HCT116 (cell line): Measurements from ENCODE around the gene SERPIND1. TPM values are rescaled to one million over a fixed set of nuclear protein-coding genes. Genes with fewer than 3 reads are reported as not detected.

Experiments used
- ATAC-seq: fragments of 200-7000 bp; cut with Tn5 transposase; 2 replicates; pipeline ENCODE4 v1.9.1; 2020; ENCODE audit warnings: mild to moderate bottlenecking, moderate library complexity
- BruUV-seq: library from RNA; stranded (reverse); fragments of 400-500 nt; replicated peaks from 2 replicates; lab custom pipeline; 2021; lab: Mats Ljungman, UMichigan
- CTCF ChIA-PET: fragments of 300-600 bp; sonication (Branson Sonifier 250); formaldehyde crosslinking; loops from one replicate; lab custom pipeline; 2021; ENCODE audit warnings: antibody characterized with exemption; lab: Charles Lee
- POLR2A ChIA-PET: fragments of 300-600, 350-600 bp; sonication (Branson Sonifier 250); formaldehyde crosslinking; loops from one replicate; lab custom pipeline; 2021; ENCODE audit warnings: antibody characterized with exemption; lab: Charles Lee
- RAD21 ChIA-PET, 2 experiments: fragments of 300-600 bp; sonication (Branson Sonifier 250); formaldehyde crosslinking; loops; one replicate each; lab custom pipeline; 2023; ENCODE audit warnings: low total read pairs in 2 of 2; ENCODE audit not compliant: uncharacterized antibody in 2 of 2, unreplicated experiment in 2 of 2, low non-redundant PET in 1 of 2; lab: Charles Lee
- DNase-seq: peaks from one replicate; pipeline ENCODE4 v3.0.0-alpha.2; 2010; ENCODE audit warnings: low read depth, low spot score
- H2AFZ ChIP-seq: fragments of 200-600 bp; shearing (Covaris generic), sonication (generic); 2 replicates; pipeline ENCODE4 v1.6.1; 2017; ENCODE audit warnings: low read depth, mixed run types, mixed read lengths, antibody characterized with exemption, low read length; ENCODE audit not compliant: poor library complexity, severe bottlenecking
- H3K27ac ChIP-seq: 2 replicates; pipeline ENCODE4 v1.5.1; 2012; ENCODE audit warnings: low read depth, low read length
- H3K27me3 ChIP-seq: fragments of 200-600 bp; sonication (generic); 2 replicates; pipeline ENCODE4 v1.6.1; 2016; ENCODE audit warnings: mixed run types, low read length, mixed read lengths; ENCODE audit not compliant: insufficient read depth
- H3K36me3 ChIP-seq, 2 experiments: fragments of 200-500 bp in 1 of 2; fragments of 200-600 bp in 1 of 2; sonication (Bioruptor generic) in 1 of 2; sonication (generic) in 1 of 2; 2 replicates each; pipeline versions ENCODE4 v1.5.1 to v1.6.1; 2014 to 2016; ENCODE audit warnings: low read length in 2 of 2, inconsistent platforms in 1 of 2, mixed read lengths in 1 of 2, mixed run types in 1 of 2; ENCODE audit not compliant: insufficient read depth in 2 of 2, control insufficient read depth in 1 of 2
- H3K4me1 ChIP-seq, 2 experiments: fragments of 200-600 bp in 1 of 2; sonication (generic) in 1 of 2; 2 replicates each; pipeline versions ENCODE4 v1.5.1 to v1.6.1; 2012 to 2017; ENCODE audit warnings: low read length in 2 of 2, inconsistent platforms in 1 of 2, mild to moderate bottlenecking in 1 of 2, mixed read lengths in 1 of 2, mixed run types in 1 of 2, moderate library complexity in 1 of 2; ENCODE audit not compliant: insufficient read depth in 2 of 2, control insufficient read depth in 1 of 2
- H3K4me2 ChIP-seq: fragments of 200-600 bp; sonication (generic); 2 replicates; pipeline ENCODE4 v1.6.1; 2017; ENCODE audit warnings: mixed run types, low read length, mixed read lengths
- H3K4me3 ChIP-seq, 2 experiments: fragments of 200-600 bp in 1 of 2; sonication (generic) in 1 of 2; replicated peaks in 1 of 2; 2 replicates each; pipeline ENCODE4 v1.5.1; 2011 to 2016; ENCODE audit warnings: low read length in 2 of 2, control low read depth in 1 of 2, low read depth in 1 of 2, mild to moderate bottlenecking in 1 of 2, mixed read lengths in 1 of 2, mixed run types in 1 of 2
- H3K79me2 ChIP-seq: fragments of 200-600 bp; sonication (generic); 2 replicates; pipeline ENCODE4 v1.6.1; 2017; ENCODE audit warnings: mild to moderate bottlenecking, mixed run types, low read length, moderate library complexity, mixed read lengths; ENCODE audit not compliant: insufficient read depth
- H3K9ac ChIP-seq: fragments of 200-600 bp; sonication (generic); 2 replicates; pipeline ENCODE4 v1.6.1; 2016; ENCODE audit warnings: low read length, mixed read lengths
- H3K9me2 ChIP-seq: fragments of 200-600 bp; sonication (generic), shearing (Covaris generic); 2 replicates; pipeline ENCODE4 v1.6.1; 2017; ENCODE audit warnings: mixed run types, mild to moderate bottlenecking, moderate library complexity; ENCODE audit not compliant: insufficient read depth
- H3K9me3 ChIP-seq, 2 experiments: fragments of 200-500 bp in 1 of 2; fragments of 200-600 bp in 1 of 2; sonication (Bioruptor generic) in 1 of 2; sonication (generic) in 1 of 2; 2 replicates each; pipeline ENCODE4 v1.6.1; 2014 to 2017; ENCODE audit warnings: low read length in 2 of 2, mixed read lengths in 2 of 2, inconsistent platforms in 1 of 2, low read depth in 1 of 2, mild to moderate bottlenecking in 1 of 2, mixed run types in 1 of 2, moderate library complexity in 1 of 2; ENCODE audit not compliant: control insufficient read depth in 1 of 2, insufficient read depth in 1 of 2
- H4K20me1 ChIP-seq: fragments of 200-600 bp; sonication (generic), shearing (Covaris generic); 2 replicates; pipeline ENCODE4 v1.6.1; 2017; ENCODE audit warnings: mixed run types, mild to moderate bottlenecking, moderate library complexity; ENCODE audit not compliant: insufficient read depth
- CBX3 ChIP-seq: IDR thresholded peaks from 2 replicates; pipeline ENCODE4 v1.6.1; 2012; ENCODE audit warnings: low read depth
- CEBPB ChIP-seq: IDR thresholded peaks from 2 replicates; pipeline ENCODE4 v1.6.1; 2012; ENCODE audit warnings: low read depth
- CTCF ChIP-seq, 3 experiments: fragments of 200-600 bp in 1 of 3; sonication (generic) in 1 of 3; IDR thresholded peaks in 2 of 3; conservative IDR thresholded peaks in 1 of 3; 2 replicates each; pipeline ENCODE4 v1.5.1; 2012 to 2017; ENCODE audit warnings: low read depth in 2 of 3, low read length in 2 of 3, antibody characterized with exemption in 1 of 3, borderline replicate concordance in 1 of 3, control low read depth in 1 of 3, mild to moderate bottlenecking in 1 of 3, mixed read lengths in 1 of 3, mixed run types in 1 of 3, moderate library complexity in 1 of 3; ENCODE audit not compliant: insufficient read depth in 1 of 3
- EGR1 ChIP-seq: IDR thresholded peaks from 2 replicates; pipeline ENCODE4 v1.6.1; 2012; ENCODE audit warnings: low read depth
- ELF1 ChIP-seq: IDR thresholded peaks from 2 replicates; pipeline ENCODE4 v1.6.1; 2012; ENCODE audit warnings: low read depth, borderline replicate concordance
- EZH2phosphoT487 ChIP-seq: fragments of 200-600 bp; IDR thresholded peaks from 2 replicates; pipeline ENCODE4 v1.6.1; 2018; ENCODE audit warnings: antibody characterized with exemption, borderline replicate concordance
- FOSL1 ChIP-seq: IDR thresholded peaks from 2 replicates; pipeline ENCODE4 v1.6.1; 2012; ENCODE audit warnings: low read depth
- JUND ChIP-seq: IDR thresholded peaks from 2 replicates; pipeline ENCODE4 v1.6.1; 2012
- MAX ChIP-seq: IDR thresholded peaks from 2 replicates; pipeline ENCODE4 v1.6.1; 2012
- POLR2A ChIP-seq: IDR thresholded peaks from 2 replicates; pipeline ENCODE4 v1.7.0; 2011; ENCODE audit warnings: borderline replicate concordance; ENCODE audit not compliant: insufficient read depth, insufficient read length; ENCODE audit errors: extremely low read depth
- POLR2AphosphoS5 ChIP-seq: IDR thresholded peaks from 2 replicates; pipeline ENCODE4 v1.6.1; 2011; ENCODE audit warnings: mild to moderate bottlenecking, low read depth, low read length, moderate library complexity
- RAD21 ChIP-seq: IDR thresholded peaks from 2 replicates; pipeline ENCODE4 v1.6.1; 2012; ENCODE audit warnings: low read depth, mild to moderate bottlenecking
- REST ChIP-seq: IDR thresholded peaks from 2 replicates; pipeline ENCODE4 v1.6.1; 2012; ENCODE audit warnings: low read depth
- SIN3A ChIP-seq: IDR thresholded peaks from 2 replicates; pipeline ENCODE4 v1.6.1; 2012; ENCODE audit warnings: low read depth
- SP1 ChIP-seq: IDR thresholded peaks from 2 replicates; pipeline ENCODE4 v1.6.1; 2012; ENCODE audit warnings: low read depth
- SRF ChIP-seq: IDR thresholded peaks from 2 replicates; pipeline ENCODE4 v1.6.1; 2012; ENCODE audit warnings: low read depth
- TCF7L2 ChIP-seq: IDR thresholded peaks from 2 replicates; pipeline ENCODE4 v1.7.0; 2011; ENCODE audit warnings: borderline replicate concordance, inconsistent platforms; ENCODE audit not compliant: insufficient read depth, insufficient read length; ENCODE audit errors: extremely low read depth
- ZBTB33 ChIP-seq: IDR thresholded peaks from 2 replicates; pipeline ENCODE4 v1.6.1; 2011; ENCODE audit warnings: mild to moderate bottlenecking, low read length, moderate library complexity; ENCODE audit not compliant: insufficient replicate concordance; ENCODE audit errors: extremely low read depth
- ZFX ChIP-seq: fragments of 450-650 bp; IDR thresholded peaks from 2 replicates; pipeline ENCODE4 v1.6.1; 2017
- ZNF274 ChIP-seq: fragments of 200-500 bp; sonication (Bioruptor generic); IDR thresholded peaks from 2 replicates; pipeline ENCODE4 v1.6.1; 2014; ENCODE audit warnings: mild to moderate bottlenecking, low read depth, low read length, inconsistent platforms
- intact Hi-C: fragments of 100-400 bp; cut with micrococcal nuclease; formaldehyde crosslinking; loops from 2 replicates; pipeline ENCODE4 v1.10.0; 2022
- total RNA-seq: library from RNA; stranded (reverse); gene quantifications from one replicate; pipeline ENCODE4 v1.2.1, GENCODE V29; 2021; ENCODE audit not compliant: unreplicated experiment

SERPIND1 gene
- total RNA-seq, 1 experiment from 2014 or later = 0.25 TPM

GRCh38 chr22:20749453-20749852 is 24.5 kb upstream of the SERPIND1 start:
- intact Hi-C loops = no loop called here
- no peak for ATAC-seq
- Histone ChIP-seq H3K27ac (no peak overlapping the region), H3K4me2 (no peak overlapping the region), H3K27me3 (no peaks in the 10 kb centered on the region), H3K9me2 (no peaks in the 10 kb centered on the region), H3K36me3 (peaks cover 0 to 8% of the 10 kb centered on the region in 2 experiments; a peak in 2 of 4 replicates), H4K20me1 (no peaks in the 10 kb centered on the region), H3K79me2 (no peaks in the 10 kb centered on the region), H3K9ac (no peak overlapping the region), H3K4me3 (no peak overlapping the region), H3K9me3 (no peaks in the 10 kb centered on the region), H2AFZ (no peak overlapping the region), H3K4me1 (no peaks in the 10 kb centered on the region)
- no peak for TF ChIP-seq CTCF (IDR thresholded peaks at IDR 0.05 in 2 of 3, conservative IDR thresholded peaks at IDR 0.05 in 1 of 3; ENCODE audit: borderline replicate concordance in 1 of 3, insufficient read depth in 1 of 3, low read depth in 2 of 3, low read length in 2 of 3)
- no peak for TF ChIP-seq ZFX
- no peak for TF ChIP-seq ZBTB33
- no peak for TF ChIP-seq EGR1
- no peak for TF ChIP-seq CEBPB
- no peak for TF ChIP-seq CBX3
- no peak for TF ChIP-seq MAX
- TF ChIP-seq RAD21 = no peak
- TF ChIP-seq POLR2AphosphoS5 = no peak
- TF ChIP-seq SP1 = no peak
- TF ChIP-seq EZH2phosphoT487 = no peak
- no peak for TF ChIP-seq POLR2A
- TF ChIP-seq JUND = no peak
- no peak for TF ChIP-seq FOSL1
- TF ChIP-seq TCF7L2 = no peak
- TF ChIP-seq ELF1 = no peak
- TF ChIP-seq SIN3A = no peak
- no peak for TF ChIP-seq ZNF274
- no peak for TF ChIP-seq SRF
- no peak for TF ChIP-seq REST
- BruUV-seq = no TSS peak
- DNase-seq = no peak
- POLR2A ChIA-PET = no interaction called here
- CTCF ChIA-PET = interaction anchor here (1.2 kb wide), 1 partner anchor 9 kb away, joined by 3 read pairs; no protein-coding TSS in a partner anchor
- RAD21 ChIA-PET = no interaction called here
